HEK293T (cell line): Measurements from ENCODE around the gene CDC123.
"Not testable (repeated sequence)": the region's sequence is repeated elsewhere in the genome, so short reads cannot be mapped to it uniquely, and the experiment has no call there.

Experiments used
- CTCF ChIA-PET: fragments of 350-600 bp; formaldehyde crosslinking; extraction: SDS; loops from one replicate; lab custom pipeline; 2021; ENCODE audit warnings: antibody characterized with exemption, inconsistent platforms; lab: Yijun Ruan, JAX
- POLR2A ChIA-PET: fragments of 350-600 bp; formaldehyde crosslinking; extraction: SDS; loops from one replicate; lab custom pipeline; 2020; ENCODE audit warnings: antibody characterized with exemption, inconsistent platforms; lab: Yijun Ruan, JAX
- DNase-seq: peaks from one replicate; pipeline ENCODE4 v3.0.0; 2012; ENCODE audit warnings: mixed read lengths; ENCODE audit errors: extremely low spot score
- ARNT ChIP-seq: fragments of 450-650 bp; IDR thresholded peaks from 2 replicates; pipeline ENCODE4 v1.6.1; 2017; ENCODE audit warnings: mild to moderate bottlenecking
- BHLHE40 ChIP-seq: fragments of 450-650 bp; IDR thresholded peaks from 2 replicates; pipeline ENCODE4 v1.6.1; 2016; ENCODE audit warnings: mild to moderate bottlenecking, moderate library complexity, borderline replicate concordance
- CTBP1 ChIP-seq: fragments of 450-650 bp; IDR thresholded peaks from 2 replicates; pipeline ENCODE4 v1.6.1; 2016; ENCODE audit warnings: borderline replicate concordance
- ELF4 ChIP-seq: fragments of 450-650 bp; IDR thresholded peaks from 2 replicates; pipeline ENCODE4 v1.6.1; 2017; ENCODE audit warnings: antibody characterized with exemption
- FOXA1 ChIP-seq: fragments of 450-650 bp; IDR thresholded peaks from 2 replicates; pipeline ENCODE4 v1.6.1; 2016; ENCODE audit warnings: mild to moderate bottlenecking
- FOXK2 ChIP-seq: fragments of 450-650 bp; IDR thresholded peaks from 2 replicates; pipeline ENCODE4 v1.6.1; 2016; ENCODE audit warnings: mild to moderate bottlenecking
- FOXM1 ChIP-seq: fragments of 450-650 bp; IDR thresholded peaks from 2 replicates; pipeline ENCODE4 v1.6.1; 2017; ENCODE audit warnings: mild to moderate bottlenecking, borderline replicate concordance
- HDGF ChIP-seq: fragments of 450-650 bp; IDR thresholded peaks from 2 replicates; pipeline ENCODE4 v1.6.1; 2017; ENCODE audit warnings: antibody characterized with exemption, borderline replicate concordance
- L3MBTL2 ChIP-seq: fragments of 450-650 bp; conservative IDR thresholded peaks from 2 replicates; pipeline ENCODE4 v1.6.1; 2016; ENCODE audit warnings: mild to moderate bottlenecking
- LEF1 ChIP-seq: fragments of 450-650 bp; IDR thresholded peaks from 2 replicates; pipeline ENCODE4 v1.6.1; 2017; ENCODE audit warnings: mild to moderate bottlenecking, borderline replicate concordance
- NFRKB ChIP-seq: fragments of 450-650 bp; IDR thresholded peaks from 2 replicates; pipeline ENCODE4 v1.6.1; 2016; ENCODE audit warnings: mild to moderate bottlenecking, moderate library complexity
- PKNOX1 ChIP-seq: fragments of 450-650 bp; IDR thresholded peaks from 2 replicates; pipeline ENCODE4 v1.6.1; 2016
- SP1 ChIP-seq: fragments of 450-650 bp; IDR thresholded peaks from 2 replicates; pipeline ENCODE4 v1.6.1; 2017
- SUZ12 ChIP-seq: fragments of 450-650 bp; IDR thresholded peaks from 2 replicates; pipeline ENCODE4 v1.6.1; 2016; ENCODE audit warnings: mild to moderate bottlenecking
- TARDBP ChIP-seq: fragments of 450-650 bp; IDR thresholded peaks from 2 replicates; pipeline ENCODE4 v1.6.1; 2016
- ZNF384 ChIP-seq: fragments of 450-650 bp; IDR thresholded peaks from 2 replicates; pipeline ENCODE4 v1.6.1; 2016

Gene CDC123

GRCh38 chr10:12250181-12250580 lies 54.2 kb downstream of the CDC123 start:
- TF ChIP-seq BHLHE40 (no peak), FOXM1 (no peak), ARNT (no peak)
- ChIA-PET POLR2A (no interaction called here), CTCF (no interaction called here)
- no peak for DNase-seq

DNA sequence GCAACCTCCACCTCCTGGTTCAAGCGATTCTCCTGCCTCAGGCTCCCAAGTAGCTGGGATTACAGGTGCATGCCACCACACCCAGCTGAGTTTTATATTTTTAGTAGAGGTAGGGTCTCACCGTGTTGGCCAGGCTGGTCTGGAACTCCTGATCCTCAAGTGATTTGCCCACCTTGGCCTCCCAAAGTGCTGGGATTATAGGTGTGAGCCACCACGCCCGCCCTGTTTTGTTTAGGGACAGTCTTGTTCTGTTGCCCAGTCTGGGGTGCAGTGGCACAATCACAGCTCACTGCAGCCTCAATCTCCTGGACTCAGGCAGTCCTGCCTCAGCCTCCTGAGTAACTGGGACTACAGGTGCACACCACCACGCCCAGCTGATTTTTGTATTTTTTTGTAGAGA lies 54.7 kb downstream of the CDC123 start:
- DNase-seq, POLR2A ChIA-PET, CTCF ChIA-PET: not testable (repeated sequence)

GRCh38 chr10:12251581-12251980 lies 55.6 kb downstream of the CDC123 start:
- ChIA-PET CTCF (no interaction called here), POLR2A (no interaction called here)
- TF ChIP-seq ELF4 (no peak), ARNT (no peak), FOXK2 (no peak), CTBP1 (no peak), PKNOX1 (no peak), SUZ12 (no peak), BHLHE40 (no peak), FOXA1 (no peak), SP1 (no peak), FOXM1 (no peak), L3MBTL2 (no peak), NFRKB (no peak), TARDBP (no peak), HDGF (no peak), ZNF384 (no peak)
- DNase-seq, result no peak

- CTCF ChIA-PET, result interaction anchor here (1.1 kb wide), 1 partner anchor 650 kb away, joined by 3 read pairs; no protein-coding TSS in a partner anchor
- POLR2A ChIA-PET, result no interaction called here
- TF ChIP-seq SUZ12 (no peak), NFRKB (no peak), SP1 (no peak)
- peak; percentile 56 for DNase-seq
These were observed 57.0 kb downstream of the CDC123 start for GRCh38 chr10:12252882-12253546.

GRCh38 chr10:12255048-12255447 lies 59.1 kb downstream of the CDC123 start:
- no peak for DNase-seq
- CTCF ChIA-PET, result no interaction called here
- TF ChIP-seq BHLHE40, result no peak
- no peak for TF ChIP-seq FOXM1
- no peak for TF ChIP-seq CTBP1
- POLR2A ChIA-PET, result no interaction called here

DNA sequence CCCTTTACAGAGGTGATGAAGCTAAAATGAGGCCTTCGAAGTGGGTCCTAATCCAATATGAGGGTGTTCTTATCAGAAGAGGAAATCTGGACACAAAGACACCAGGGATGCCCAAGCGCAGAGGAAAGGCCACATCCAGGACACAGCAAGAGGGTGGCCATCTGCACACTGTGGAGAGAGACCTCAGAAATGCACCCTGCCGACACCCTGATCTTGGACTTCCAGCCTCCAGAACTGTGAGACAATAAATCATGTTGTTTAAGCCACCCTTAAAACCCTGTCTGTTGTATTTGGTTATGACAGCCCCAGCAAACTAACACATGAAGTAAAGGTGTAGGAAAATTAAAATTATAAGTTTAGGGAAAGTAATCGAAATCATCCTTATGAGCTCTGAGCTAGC lies 64.0 kb downstream of the CDC123 start:
- ChIA-PET POLR2A (no interaction called here), CTCF (no interaction called here)

GRCh38 chr10:12262278-12262981 lies 66.4 kb downstream of the CDC123 start:
- CTCF ChIA-PET, result no interaction called here
- no peak for DNase-seq
- TF ChIP-seq TARDBP, result no peak
- TF ChIP-seq PKNOX1, result no peak
- TF ChIP-seq LEF1, result no peak
- TF ChIP-seq ZNF384, result no peak
- no peak for TF ChIP-seq SUZ12
- no peak for TF ChIP-seq ELF4
- no peak for TF ChIP-seq FOXK2
- TF ChIP-seq ARNT, result no peak
- no peak for TF ChIP-seq NFRKB
- TF ChIP-seq BHLHE40, result no peak
- TF ChIP-seq CTBP1, result no peak
- POLR2A ChIA-PET, result interaction anchor here (0.6 kb wide), 1 partner anchor 66 kb away, joined by 3 read pairs; the partner anchor contains the start of gene CDC123

More for the DNA sequence above, 64.0 kb downstream of the CDC123 start:
- no peak for DNase-seq
- TF ChIP-seq L3MBTL2 (no peak), FOXK2 (no peak), LEF1 (no peak)

- ChIA-PET CTCF (interaction anchor here (0.6 to 2.3 kb wide), 10 partner anchors 74 to 939 kb away, joined by 3 to 16 read pairs (median 3); no protein-coding TSS in a partner anchor), POLR2A (interaction anchor here (0.6 to 1.6 kb wide), 2 partner anchors 393 to 447 kb away, joined by 3 read pairs; no protein-coding TSS in a partner anchor)
- no peak for TF ChIP-seq TARDBP
- TF ChIP-seq ARNT, result peak; percentile 21; the same call in 1 of the 2 replicates
- peak; percentile 66 for TF ChIP-seq L3MBTL2
- peak; percentile 81 for DNase-seq
These were observed 68.4 kb downstream of the CDC123 start for GRCh38 chr10:12264204-12264940.
